ENCODE results near the gene SMARCB1. TPM values are rescaled to one million over a fixed set of nuclear protein-coding genes. Genes with fewer than 3 reads are reported as not detected.

SMARCB1 gene
- total RNA-seq, 2 experiments from 2014 or later: 112 to 113 TPM

DNA sequence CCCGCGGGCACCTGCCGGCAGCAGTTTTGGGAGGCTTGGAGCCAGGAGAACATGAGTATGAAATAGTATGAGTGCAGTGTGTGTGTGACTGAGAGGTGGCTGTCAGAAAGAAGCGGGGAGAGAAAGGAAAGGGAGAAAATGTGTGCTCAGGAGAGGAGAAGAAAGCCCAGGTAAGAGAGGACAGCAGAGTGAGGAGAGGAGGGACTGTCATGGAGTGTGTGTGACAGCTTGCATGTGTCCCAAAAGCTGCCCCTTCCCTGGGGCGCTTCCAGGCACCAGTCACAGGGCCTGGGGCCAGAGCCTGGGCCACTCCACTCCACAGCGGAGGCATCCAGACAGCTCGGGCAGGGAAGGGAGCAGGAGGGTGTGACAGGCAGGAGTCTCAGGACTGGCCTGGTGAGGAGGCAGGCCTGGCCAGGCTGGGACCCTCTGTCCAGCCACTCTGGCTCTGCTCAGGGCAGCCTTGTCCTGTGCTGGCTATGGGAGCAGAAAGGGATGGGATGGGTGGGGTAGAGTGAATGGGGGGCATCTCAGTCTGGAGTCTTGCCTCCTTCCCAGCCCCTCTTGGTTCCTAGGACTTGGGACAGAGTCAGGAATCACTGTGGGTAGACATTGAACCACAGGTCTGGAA, 13.2 kb upstream of the SMARCB1 start:
- Mint-ChIP-seq H3K36me3 (ENCODE audit: low read depth) (no peaks in the 10 kb centered on the region), H3K4me3 (peak overlapping the region; percentile 54), H3K4me1 (ENCODE audit: low read depth) (peaks cover 22% of the 10 kb centered on the region), H3K27ac (no peak overlapping the region), H3K27me3 (ENCODE audit: low read depth) (peaks cover 8% of the 10 kb centered on the region), H3K9me3 (ENCODE audit: insufficient read depth) (no peaks in the 10 kb centered on the region)
- no peak for DNase-seq
- ChIA-PET CTCF (interaction anchor here (2.4 kb wide), 1 partner anchor 76 kb away, joined by 16 read pairs; no protein-coding TSS in a partner anchor), POLR2A (interaction anchor here (2.5 kb wide), 1 partner anchor 12 kb away, joined by 18 read pairs; the partner anchor contains the start of gene SMARCB1)
- ATAC-seq: no peak

DNA sequence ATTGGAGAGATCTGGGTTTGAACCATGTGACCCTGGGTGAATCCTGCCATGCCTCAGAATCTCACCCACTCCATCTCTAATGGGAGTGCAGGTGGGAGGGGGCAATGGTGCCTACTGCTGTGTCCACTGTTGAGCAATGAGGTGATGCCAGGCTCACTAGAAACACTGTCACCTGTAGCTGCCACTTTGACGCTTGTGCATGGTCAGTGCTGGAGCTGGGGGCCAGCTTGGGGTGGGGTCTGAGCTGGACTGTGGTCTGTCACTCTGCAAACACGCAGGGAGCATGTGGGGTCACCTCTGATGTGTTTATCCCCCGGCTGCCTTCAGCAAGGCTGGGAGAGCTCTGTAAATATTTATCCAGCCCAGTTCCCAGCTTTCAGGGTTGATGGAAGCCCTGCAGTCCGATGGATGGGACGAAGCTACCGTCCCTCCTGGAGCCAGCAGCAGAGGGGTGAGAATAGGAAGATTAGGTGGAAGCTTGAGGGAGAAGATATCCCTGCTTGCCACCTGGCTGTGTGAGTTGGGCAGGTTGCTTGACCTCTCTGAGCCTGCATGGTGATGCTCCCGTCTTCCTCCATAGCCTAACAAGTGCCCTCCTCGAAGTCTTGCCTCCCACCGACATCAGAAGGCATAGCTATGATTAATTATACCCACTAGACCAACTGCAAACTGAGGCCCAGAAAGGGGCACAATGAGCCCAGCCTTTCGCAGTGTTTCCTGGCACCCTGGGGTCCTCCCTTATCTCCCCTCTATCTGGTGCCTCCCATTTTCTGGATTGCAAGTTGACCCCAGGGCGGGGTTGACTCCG, 12.4 kb upstream of the SMARCB1 start:
- H3K36me3 Mint-ChIP-seq (ENCODE audit: low read depth): no peaks in the 10 kb centered on the region
- peaks cover 8% of the 10 kb centered on the region for H3K27me3 Mint-ChIP-seq (ENCODE audit: low read depth)
- peaks cover 22% of the 10 kb centered on the region for H3K4me1 Mint-ChIP-seq (ENCODE audit: low read depth)
- POLR2A ChIA-PET: interaction anchor here (0.7 to 2.5 kb wide), 2 partner anchors 8 to 12 kb away, joined by 3 to 18 read pairs; partner anchors contain the start of gene SMARCB1
- no peak for ATAC-seq
- H3K4me3 Mint-ChIP-seq: no peak overlapping the region
- no peak for DNase-seq
- CTCF ChIA-PET: interaction anchor here (0.6 to 2.4 kb wide), 5 partner anchors 68 to 843 kb away, joined by 3 to 16 read pairs (median 3); no protein-coding TSS in a partner anchor
- no peak overlapping the region for H3K27ac Mint-ChIP-seq
- H3K9me3 Mint-ChIP-seq (ENCODE audit: insufficient read depth): no peaks in the 10 kb centered on the region

DNA sequence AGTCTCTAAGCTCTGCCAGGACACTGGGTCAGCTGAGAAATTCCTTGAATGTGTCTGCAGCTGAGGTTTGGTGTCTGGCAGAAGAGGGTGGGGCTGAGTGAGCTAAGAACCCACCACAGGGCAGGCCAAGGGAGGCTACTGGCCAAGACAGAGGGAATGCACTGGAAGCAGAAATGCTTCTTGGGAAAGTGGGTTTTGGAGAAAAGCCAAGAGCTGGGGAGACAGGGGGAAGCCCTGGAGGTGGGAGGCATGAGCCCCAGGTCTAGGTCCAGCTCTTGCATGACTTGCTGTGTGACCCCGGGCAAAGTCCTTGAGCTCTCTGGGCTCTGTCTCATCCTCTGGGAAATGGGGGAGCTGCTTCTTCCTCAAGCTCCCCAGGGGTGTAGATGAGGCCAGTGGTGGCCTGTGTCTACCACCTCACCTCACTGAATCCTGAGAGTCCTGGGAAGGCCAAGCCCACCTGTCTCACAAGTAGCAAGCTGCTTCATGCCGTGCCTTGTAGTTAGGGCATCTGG, 11.8 kb upstream of the SMARCB1 start:
- Mint-ChIP-seq H3K4me1 (ENCODE audit: low read depth) (peaks cover 20% of the 10 kb centered on the region), H3K27me3 (ENCODE audit: low read depth) (peaks cover 8% of the 10 kb centered on the region), H3K9me3 (ENCODE audit: insufficient read depth) (no peaks in the 10 kb centered on the region), H3K36me3 (ENCODE audit: low read depth) (no peaks in the 10 kb centered on the region), H3K27ac (no peak overlapping the region), H3K4me3 (no peak overlapping the region)
- DNase-seq (no peak), ATAC-seq (no peak)
- ChIA-PET CTCF (interaction anchor here (0.6 to 2.4 kb wide), 6 partner anchors 12 to 844 kb away, joined by 3 to 16 read pairs (median 4); partner anchors contain the start of gene SMARCB1), POLR2A (interaction anchor here (0.7 to 2.5 kb wide), 3 partner anchors 9 to 12 kb away, joined by 3 to 18 read pairs (median 4); partner anchors contain the start of genes C22orf15 and SMARCB1)

DNA sequence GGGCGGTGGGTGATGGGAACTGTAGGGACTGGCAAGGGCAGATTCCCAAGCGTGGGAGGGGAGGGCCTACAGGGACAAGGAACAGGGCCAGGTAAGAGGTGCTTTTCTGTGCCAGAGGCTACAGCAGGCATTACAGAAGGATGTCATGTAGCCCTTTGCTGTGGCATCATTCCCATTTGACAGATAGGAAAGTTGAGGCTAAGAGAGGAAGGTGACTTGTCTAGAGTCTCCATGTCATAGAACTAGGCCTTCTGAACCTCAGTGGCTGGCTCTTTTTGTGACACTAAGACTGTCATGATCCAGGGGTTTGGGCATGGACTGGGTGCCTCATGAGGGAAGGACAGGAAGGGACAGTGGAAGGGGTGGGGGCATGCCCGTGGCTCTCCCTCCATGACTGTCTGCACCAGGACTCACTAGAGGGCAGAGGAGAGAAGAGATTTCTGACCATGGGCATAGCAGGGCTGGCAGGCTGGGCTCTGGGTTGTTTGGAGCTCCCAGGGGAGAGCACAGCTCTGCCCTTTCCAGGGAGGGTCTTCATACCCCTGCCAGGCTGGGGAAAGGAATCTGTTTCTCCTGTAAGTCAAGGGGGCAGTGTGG, 10.9 kb upstream of the SMARCB1 start:
- CTCF ChIA-PET: interaction anchor here (1.0 to 2.4 kb wide), 5 partner anchors 12 to 81 kb away, joined by 3 to 16 read pairs (median 3); partner anchors contain the start of genes SLC2A11 and SMARCB1
- H3K9me3 Mint-ChIP-seq (ENCODE audit: insufficient read depth): no peaks in the 10 kb centered on the region
- peaks cover 15% of the 10 kb centered on the region for H3K4me1 Mint-ChIP-seq (ENCODE audit: low read depth)
- DNase-seq: no peak
- H3K27ac Mint-ChIP-seq: peak overlapping the region; percentile 36
- no peaks in the 10 kb centered on the region for H3K36me3 Mint-ChIP-seq (ENCODE audit: low read depth)
- no peak for ATAC-seq
- POLR2A ChIA-PET: interaction anchor here (1.8 to 2.5 kb wide), 2 partner anchors 10 to 13 kb away, joined by 4 to 18 read pairs; partner anchors contain the start of genes C22orf15 and SMARCB1
- no peak overlapping the region for H3K4me3 Mint-ChIP-seq
- H3K27me3 Mint-ChIP-seq (ENCODE audit: low read depth): peaks cover 8% of the 10 kb centered on the region

DNA sequence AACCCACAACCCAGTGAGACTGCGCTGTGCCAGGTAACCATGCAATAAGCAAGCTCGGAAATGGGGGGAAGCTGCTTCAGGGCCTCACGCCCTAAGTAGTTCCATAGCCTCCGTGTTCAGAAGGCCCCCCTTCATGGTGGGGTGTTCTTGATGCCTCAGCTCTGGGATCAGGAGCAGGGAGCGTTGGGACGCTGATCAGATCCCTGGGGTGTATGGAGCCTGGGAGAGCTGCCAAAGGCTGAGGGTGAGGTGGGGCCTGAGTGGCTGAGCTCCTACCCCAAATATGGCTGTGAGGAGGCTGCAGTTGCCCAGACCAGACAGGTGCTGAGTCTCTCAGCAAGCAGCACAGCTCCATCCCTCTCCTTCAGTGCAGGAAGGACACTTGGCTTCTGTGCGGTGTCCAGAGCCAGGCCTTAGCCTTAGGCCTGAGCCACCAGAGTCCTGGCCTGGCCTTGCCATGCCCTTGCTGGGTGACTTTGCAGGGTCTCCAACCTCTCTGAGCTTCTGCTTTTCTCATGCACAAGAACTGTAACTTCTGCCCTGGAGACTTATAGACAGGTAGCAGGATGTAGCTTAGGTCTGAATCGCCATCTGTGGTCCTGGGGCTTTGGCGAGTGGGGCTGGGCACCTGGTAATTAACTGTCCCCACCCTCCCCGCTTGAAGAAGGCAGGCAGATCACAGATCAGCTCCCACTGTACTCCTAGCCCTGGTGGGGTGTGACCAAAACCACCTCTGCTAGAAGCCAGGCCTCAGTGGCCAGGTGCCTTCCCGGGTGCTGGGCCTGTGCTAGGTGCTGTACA, 8.8 kb upstream of the SMARCB1 start:
- POLR2A ChIA-PET: interaction anchor here (1.9 kb wide), 1 partner anchor 10 kb away, joined by 4 read pairs; the partner anchor contains the start of gene CHCHD10
- no peak overlapping the region for H3K27ac Mint-ChIP-seq
- peaks cover 8% of the 10 kb centered on the region for H3K27me3 Mint-ChIP-seq (ENCODE audit: low read depth)

DNA sequence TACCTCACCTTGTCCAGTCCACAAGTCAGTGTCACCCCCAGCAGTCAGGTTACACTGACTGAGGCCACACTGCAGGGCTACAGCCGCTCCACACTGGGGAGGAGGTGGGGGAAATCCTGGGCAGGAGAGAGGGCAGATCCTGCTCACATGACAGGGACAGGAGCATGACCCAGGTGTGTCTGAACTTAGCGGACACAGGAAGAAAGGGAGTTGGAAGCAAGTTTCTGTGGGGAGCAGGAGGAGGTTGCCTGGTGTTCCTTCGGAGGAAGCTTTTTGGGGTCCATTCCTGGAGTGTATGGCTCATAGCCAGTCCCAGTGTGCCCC, 8.2 kb upstream of the SMARCB1 start:
- no peak for ATAC-seq
- POLR2A ChIA-PET: interaction anchor here (1.9 kb wide), 1 partner anchor 11 kb away, joined by 4 read pairs; the partner anchor contains the start of gene CHCHD10
- Mint-ChIP-seq H3K36me3 (ENCODE audit: low read depth) (no peaks in the 10 kb centered on the region), H3K4me3 (no peak overlapping the region), H3K27me3 (ENCODE audit: low read depth) (peaks cover 2% of the 10 kb centered on the region), H3K4me1 (ENCODE audit: low read depth) (peaks cover 2% of the 10 kb centered on the region), H3K9me3 (ENCODE audit: insufficient read depth) (no peaks in the 10 kb centered on the region), H3K27ac (no peak overlapping the region)
- CTCF ChIA-PET: no interaction called here
- DNase-seq: no peak

More for the DNA sequence above, 8.8 kb upstream of the SMARCB1 start:
- DNase-seq (no peak), ATAC-seq (no peak)
- peaks cover 5% of the 10 kb centered on the region for H3K4me1 Mint-ChIP-seq (ENCODE audit: low read depth)
- CTCF ChIA-PET: no interaction called here
- no peak overlapping the region for H3K4me3 Mint-ChIP-seq
- no peaks in the 10 kb centered on the region for H3K9me3 Mint-ChIP-seq (ENCODE audit: insufficient read depth)
- no peaks in the 10 kb centered on the region for H3K36me3 Mint-ChIP-seq (ENCODE audit: low read depth)

DNA sequence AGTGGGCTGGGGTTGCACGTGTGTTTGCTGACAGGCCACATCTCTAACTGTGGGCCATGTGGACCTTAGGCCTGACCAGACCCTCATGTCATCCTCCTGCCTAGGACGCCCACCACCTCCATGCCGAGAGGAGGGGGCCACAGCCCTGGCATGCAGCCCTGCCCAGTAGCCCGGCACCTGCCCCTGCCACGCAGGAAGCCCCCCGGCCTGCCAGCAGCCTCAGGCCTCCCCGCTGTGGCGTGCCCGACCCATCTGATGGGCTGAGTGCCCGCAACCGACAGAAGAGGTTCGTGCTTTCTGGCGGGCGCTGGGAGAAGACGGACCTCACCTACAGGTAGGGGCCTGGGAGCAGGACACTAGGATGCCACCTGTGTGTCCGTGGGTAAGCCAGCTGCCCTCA, 7.7 kb upstream of the SMARCB1 start:
- Mint-ChIP-seq H3K36me3 (ENCODE audit: low read depth) (no peaks in the 10 kb centered on the region), H3K9me3 (ENCODE audit: insufficient read depth) (no peaks in the 10 kb centered on the region), H3K27ac (no peak overlapping the region), H3K4me1 (ENCODE audit: low read depth) (peaks cover 8% of the 10 kb centered on the region), H3K27me3 (ENCODE audit: low read depth) (no peaks in the 10 kb centered on the region), H3K4me3 (no peak overlapping the region)
- POLR2A ChIA-PET: no interaction called here
- no peak for DNase-seq
- CTCF ChIA-PET: no interaction called here
- no peak for ATAC-seq

DNA sequence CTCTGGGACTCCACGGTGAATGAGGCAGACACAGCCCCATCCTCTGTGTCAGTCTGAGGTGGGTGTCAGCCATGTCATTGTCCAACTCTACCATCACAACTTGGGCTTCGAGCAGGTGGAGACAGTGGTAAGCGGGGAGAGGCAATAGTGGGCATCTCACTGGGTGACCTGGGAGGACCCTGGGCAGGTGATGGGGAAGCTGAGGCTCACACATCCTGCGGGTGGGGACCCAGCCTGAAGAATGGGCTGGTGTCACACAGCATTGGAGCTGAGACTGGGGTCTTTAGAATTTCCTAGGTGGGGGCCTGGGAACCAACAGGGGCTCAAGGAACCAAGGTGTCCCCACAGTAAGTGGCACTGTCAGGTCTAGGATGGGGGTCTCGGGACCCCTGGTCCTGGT, 7.0 kb upstream of the SMARCB1 start:
- ATAC-seq (no peak), DNase-seq (no peak)
- no peaks in the 10 kb centered on the region for H3K27me3 Mint-ChIP-seq (ENCODE audit: low read depth)
- H3K4me1 Mint-ChIP-seq (ENCODE audit: low read depth): peaks cover 14% of the 10 kb centered on the region
- H3K27ac Mint-ChIP-seq: no peak overlapping the region
- POLR2A ChIA-PET: no interaction called here
- H3K36me3 Mint-ChIP-seq (ENCODE audit: low read depth): no peaks in the 10 kb centered on the region
- CTCF ChIA-PET: no interaction called here
- no peaks in the 10 kb centered on the region for H3K9me3 Mint-ChIP-seq (ENCODE audit: insufficient read depth)
- H3K4me3 Mint-ChIP-seq: no peak overlapping the region

DNA sequence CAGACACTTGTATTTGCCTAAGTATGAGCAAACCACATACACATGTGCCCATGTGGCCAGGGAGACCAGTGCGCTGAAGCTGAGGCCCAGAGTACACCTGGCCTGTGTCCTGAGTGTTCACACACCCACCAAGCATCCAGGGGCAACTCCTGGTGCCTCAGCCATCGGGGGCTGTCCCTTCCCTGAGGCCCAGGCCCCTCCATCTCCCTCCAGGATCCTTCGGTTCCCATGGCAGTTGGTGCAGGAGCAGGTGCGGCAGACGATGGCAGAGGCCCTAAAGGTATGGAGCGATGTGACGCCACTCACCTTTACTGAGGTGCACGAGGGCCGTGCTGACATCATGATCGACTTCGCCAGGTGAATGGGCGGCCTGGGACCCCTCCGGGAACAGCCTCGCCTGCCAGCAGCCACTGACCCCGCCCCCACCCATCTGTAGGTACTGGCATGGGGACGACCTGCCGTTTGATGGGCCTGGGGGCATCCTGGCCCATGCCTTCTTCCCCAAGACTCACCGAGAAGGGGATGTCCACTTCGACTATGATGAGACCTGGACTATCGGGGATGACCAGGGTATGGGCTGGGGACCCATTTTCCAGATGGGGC, 6.5 kb upstream of the SMARCB1 start:
- no peaks in the 10 kb centered on the region for H3K36me3 Mint-ChIP-seq (ENCODE audit: low read depth)
- CTCF ChIA-PET: interaction anchor here (1.5 kb wide), 1 partner anchor 10 kb away, joined by 3 read pairs; no protein-coding TSS in a partner anchor
- H3K9me3 Mint-ChIP-seq (ENCODE audit: insufficient read depth): no peaks in the 10 kb centered on the region
- H3K4me1 Mint-ChIP-seq (ENCODE audit: low read depth): peaks cover 14% of the 10 kb centered on the region
- no peak overlapping the region for H3K4me3 Mint-ChIP-seq
- no peaks in the 10 kb centered on the region for H3K27me3 Mint-ChIP-seq (ENCODE audit: low read depth)
- H3K27ac Mint-ChIP-seq: no peak overlapping the region
- ATAC-seq (no peak), DNase-seq (no peak)
- POLR2A ChIA-PET: no interaction called here

DNA sequence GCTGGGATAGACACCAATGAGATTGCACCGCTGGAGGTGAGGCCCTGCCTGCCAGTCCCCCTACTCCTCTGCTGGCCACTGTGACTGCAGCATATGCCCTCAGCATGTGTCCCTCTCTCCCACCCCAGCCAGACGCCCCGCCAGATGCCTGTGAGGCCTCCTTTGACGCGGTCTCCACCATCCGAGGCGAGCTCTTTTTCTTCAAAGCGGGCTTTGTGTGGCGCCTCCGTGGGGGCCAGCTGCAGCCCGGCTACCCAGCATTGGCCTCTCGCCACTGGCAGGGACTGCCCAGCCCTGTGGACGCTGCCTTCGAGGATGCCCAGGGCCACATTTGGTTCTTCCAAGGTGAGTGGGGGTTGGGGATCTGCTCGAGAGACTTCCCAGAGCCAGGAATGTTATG, 5.7 kb upstream of the SMARCB1 start:
- no peak for DNase-seq
- CTCF ChIA-PET: interaction anchor here (1.5 kb wide), 1 partner anchor 11 kb away, joined by 3 read pairs; no protein-coding TSS in a partner anchor
- no peaks in the 10 kb centered on the region for H3K9me3 Mint-ChIP-seq (ENCODE audit: insufficient read depth)
- no peak overlapping the region for H3K27ac Mint-ChIP-seq
- H3K4me1 Mint-ChIP-seq (ENCODE audit: low read depth): peaks cover 20% of the 10 kb centered on the region
- no peak for ATAC-seq
- no peaks in the 10 kb centered on the region for H3K36me3 Mint-ChIP-seq (ENCODE audit: low read depth)
- no peak overlapping the region for H3K4me3 Mint-ChIP-seq
- POLR2A ChIA-PET: no interaction called here
- no peaks in the 10 kb centered on the region for H3K27me3 Mint-ChIP-seq (ENCODE audit: low read depth)
